Measurements from ENCODE around the gene RGPD5.
"Not testable (repeated sequence)": the region's sequence is repeated elsewhere in the genome, so short reads cannot be mapped to it uniquely, and the experiment has no call there.

- not testable (repeated sequence) for TF ChIP-seq CTCF (IDR thresholded peaks at IDR 0.05); RFX5 (IDR thresholded peaks at IDR 0.05; ENCODE audit: low read length); POLR2AphosphoS5 (IDR thresholded peaks at IDR 0.05; ENCODE audit: low read depth, low read length); MAX (IDR thresholded peaks at IDR 0.05; ENCODE audit: low read depth); EP300 (IDR thresholded peaks at IDR 0.05; ENCODE audit: borderline replicate concordance in 1 of 2, low read depth in 1 of 2, low read length in 1 of 2); SIN3A (IDR thresholded peaks at IDR 0.05; ENCODE audit: borderline replicate concordance, low read depth, low read length); RAD21 (IDR thresholded peaks at IDR 0.05; ENCODE audit: low read length); REST (IDR thresholded peaks at IDR 0.05; ENCODE audit: low read depth, low read length); EZH2phosphoT487 (IDR thresholded peaks at IDR 0.05; ENCODE audit: borderline replicate concordance, low read depth); TAF1 (IDR thresholded peaks at IDR 0.05; ENCODE audit: borderline replicate concordance, low read depth, low read length); TCF12 (IDR thresholded peaks at IDR 0.05)
Measured at GRCh38 chr2:109766886-109767578, 27.1 kb upstream of the RGPD5 start.

Measured in SK-N-SH (cell line).